ENCODE data around the gene PPP1R12B. TPM values are rescaled to one million over a fixed set of nuclear protein-coding genes. Genes with fewer than 3 reads are reported as not detected.

The PPP1R12B gene
- total RNA-seq, 1 donor from 2014 or later, result 7.2 TPM

GRCh38 chr1:202310071-202310725 lies 38.3 kb upstream of the PPP1R12B start:
- no peak for TF ChIP-seq CTCF (IDR thresholded peaks at IDR 0.05; ENCODE audit: unreplicated experiment)
- Mint-ChIP-seq H3K36me3 (ENCODE audit: low read depth, unreplicated experiment) (no peaks in the 10 kb centered on the region), H3K4me1 (ENCODE audit: unreplicated experiment) (peaks cover 17% of the 10 kb centered on the region), H3K4me3 (ENCODE audit: unreplicated experiment) (no peak overlapping the region), H3K27me3 (ENCODE audit: unreplicated experiment) (peaks cover 10% of the 10 kb centered on the region), H3K27ac (ENCODE audit: unreplicated experiment) (no peak overlapping the region), H3K9me3 (ENCODE audit: unreplicated experiment) (no peaks in the 10 kb centered on the region)
- no peak for DNase-seq (ENCODE audit: low spot score)

GRCh38 chr1:202310746-202311145 lies 37.8 kb upstream of the PPP1R12B start:
- Mint-ChIP-seq H3K36me3 (ENCODE audit: low read depth, unreplicated experiment) (no peaks in the 10 kb centered on the region), H3K9me3 (ENCODE audit: unreplicated experiment) (no peaks in the 10 kb centered on the region), H3K4me3 (ENCODE audit: unreplicated experiment) (no peak overlapping the region), H3K27ac (ENCODE audit: unreplicated experiment) (no peak overlapping the region), H3K27me3 (ENCODE audit: unreplicated experiment) (peaks cover 8% of the 10 kb centered on the region), H3K4me1 (ENCODE audit: unreplicated experiment) (peaks cover 17% of the 10 kb centered on the region)
- no peak for TF ChIP-seq CTCF (IDR thresholded peaks at IDR 0.05; ENCODE audit: unreplicated experiment)
- no peak for DNase-seq (ENCODE audit: low spot score)

GRCh38 chr1:202311875-202312635 lies 36.4 kb upstream of the PPP1R12B start:
- Mint-ChIP-seq H3K27ac (ENCODE audit: unreplicated experiment) (no peak overlapping the region), H3K9me3 (ENCODE audit: unreplicated experiment) (no peaks in the 10 kb centered on the region), H3K4me1 (ENCODE audit: unreplicated experiment) (peaks cover 17% of the 10 kb centered on the region), H3K36me3 (ENCODE audit: low read depth, unreplicated experiment) (no peaks in the 10 kb centered on the region), H3K4me3 (ENCODE audit: unreplicated experiment) (no peak overlapping the region), H3K27me3 (ENCODE audit: unreplicated experiment) (peaks cover 8% of the 10 kb centered on the region)
- TF ChIP-seq CTCF (IDR thresholded peaks at IDR 0.05; ENCODE audit: unreplicated experiment), result no peak
- DNase-seq (ENCODE audit: low spot score), result no peak

GRCh38 chr1:202315576-202316168 lies 32.8 kb upstream of the PPP1R12B start:
- Mint-ChIP-seq H3K4me1 (ENCODE audit: unreplicated experiment) (peaks cover 14% of the 10 kb centered on the region), H3K4me3 (ENCODE audit: unreplicated experiment) (no peak overlapping the region), H3K9me3 (ENCODE audit: unreplicated experiment) (no peaks in the 10 kb centered on the region), H3K27ac (ENCODE audit: unreplicated experiment) (no peak overlapping the region), H3K36me3 (ENCODE audit: low read depth, unreplicated experiment) (no peaks in the 10 kb centered on the region), H3K27me3 (ENCODE audit: unreplicated experiment) (peaks cover 5% of the 10 kb centered on the region)
- TF ChIP-seq CTCF (IDR thresholded peaks at IDR 0.05; ENCODE audit: unreplicated experiment), result peak; percentile 82
- peak; percentile 87 for DNase-seq (ENCODE audit: low spot score)

- no peak overlapping the region for H3K27ac Mint-ChIP-seq (ENCODE audit: unreplicated experiment)
- no peak overlapping the region for H3K4me3 Mint-ChIP-seq (ENCODE audit: unreplicated experiment)
- no peaks in the 10 kb centered on the region for H3K36me3 Mint-ChIP-seq (ENCODE audit: low read depth, unreplicated experiment)
- DNase-seq (ENCODE audit: low spot score), result no peak
- H3K27me3 Mint-ChIP-seq (ENCODE audit: unreplicated experiment), result peaks cover 5% of the 10 kb centered on the region
- H3K4me1 Mint-ChIP-seq (ENCODE audit: unreplicated experiment), result peaks cover 18% of the 10 kb centered on the region
- no peak for TF ChIP-seq CTCF (IDR thresholded peaks at IDR 0.05; ENCODE audit: unreplicated experiment)
- H3K9me3 Mint-ChIP-seq (ENCODE audit: unreplicated experiment), result no peaks in the 10 kb centered on the region
Measured at GRCh38 chr1:202316186-202316585, 32.3 kb upstream of the PPP1R12B start.
